DMS153 treated with DMSO at 0.1 percent for 48 hours (cell line): ENCODE results near the gene NXF3.
"Not testable (repeated sequence)": the region's sequence is repeated elsewhere in the genome, so short reads cannot be mapped to it uniquely, and the experiment has no call there.

Experiments
- DNase-seq: peaks from one replicate; lab custom pipeline; 2025; ENCODE audit not compliant: unreplicated experiment; lab: John Stamatoyannopoulos, UW

Gene NXF3

GRCh38 chrX:103052625-103053024 lies 40.3 kb downstream of the NXF3 start:
- DNase-seq, result no peak

- no peak for DNase-seq
Observed at GRCh38 chrX:103051260-103051789, 41.6 kb downstream of the NXF3 start.

- not testable (repeated sequence) for DNase-seq
Observed at GRCh38 chrX:103033371-103033770, 59.6 kb downstream of the NXF3 start.
